Fibroblast of skin of scalp (primary cell): ENCODE measurements around the gene QRICH2.
"Not testable (repeated sequence)": the region's sequence is repeated elsewhere in the genome, so short reads cannot be mapped to it uniquely, and the experiment has no call there.

ENCODE experiments used
- DNase-seq: peaks from one replicate; pipeline ENCODE4 v3.0.0-alpha.2; 2013

The QRICH2 gene

DNA sequence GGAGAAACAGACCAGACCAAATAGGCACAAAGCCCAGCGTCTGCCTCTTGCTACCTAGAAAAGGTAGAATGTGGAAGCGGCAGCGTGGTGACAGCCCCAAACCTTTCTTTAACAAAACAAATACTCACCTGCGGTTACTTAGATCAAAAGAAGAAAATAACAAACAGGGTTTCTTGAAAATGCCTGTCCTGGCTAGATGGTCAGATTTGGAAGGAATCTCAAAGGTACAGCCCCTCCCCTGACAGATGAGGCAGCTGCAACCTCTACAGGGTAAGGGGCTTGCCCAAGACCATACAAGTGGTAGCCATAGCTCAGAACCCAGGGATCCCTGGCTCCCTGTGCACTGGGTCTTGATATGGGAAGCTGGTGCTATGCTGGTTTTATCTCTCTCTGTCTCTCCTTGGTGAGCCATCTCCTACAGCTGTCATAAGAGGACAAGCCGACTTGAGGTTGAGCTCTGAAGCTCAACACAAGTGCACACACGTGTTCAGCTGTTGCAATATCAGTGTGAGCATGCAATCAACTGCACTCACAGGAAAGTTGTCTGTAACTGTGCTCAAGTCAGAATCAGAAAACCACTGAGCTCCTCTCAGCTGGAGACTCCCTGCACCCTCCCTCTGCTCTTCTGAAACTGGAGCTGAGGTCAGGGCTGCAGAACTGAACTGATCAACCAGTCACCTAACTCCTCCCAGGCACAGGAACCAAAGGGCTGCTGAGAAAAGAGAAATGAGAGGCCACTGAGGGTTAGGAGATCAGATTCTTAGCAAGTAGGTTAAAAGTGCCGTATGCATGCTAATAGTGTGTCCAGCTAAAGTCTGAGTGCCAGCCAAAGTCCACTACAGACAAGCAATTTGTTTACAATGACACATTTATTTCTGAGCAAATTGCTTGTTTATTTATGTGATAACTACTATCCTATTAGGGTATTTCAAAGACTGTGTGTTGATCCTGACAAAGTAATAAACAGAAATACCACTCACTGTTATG, 61.7 kb downstream of the QRICH2 start:
- peak; percentile 35 for DNase-seq

DNA sequence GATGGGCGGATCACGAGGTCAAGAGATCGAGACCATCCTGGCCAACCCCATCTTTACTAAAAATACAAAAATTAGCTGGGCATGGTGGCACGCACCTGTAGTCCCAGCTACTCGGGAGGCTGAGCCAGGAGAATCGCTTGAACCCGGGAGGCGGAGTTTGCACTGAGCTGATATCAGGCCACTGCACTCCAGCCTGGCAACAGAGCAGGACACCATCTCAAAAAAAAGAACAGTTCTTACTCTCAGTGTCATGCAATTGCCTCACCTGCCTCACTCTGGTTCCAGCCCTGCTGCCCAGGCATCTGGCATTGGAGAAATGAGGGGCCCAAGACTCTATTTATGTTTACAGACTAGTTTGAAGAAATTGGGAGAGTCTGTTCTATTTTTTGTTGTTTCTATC, 63.4 kb downstream of the QRICH2 start:
- DNase-seq: not testable (repeated sequence)

DNA sequence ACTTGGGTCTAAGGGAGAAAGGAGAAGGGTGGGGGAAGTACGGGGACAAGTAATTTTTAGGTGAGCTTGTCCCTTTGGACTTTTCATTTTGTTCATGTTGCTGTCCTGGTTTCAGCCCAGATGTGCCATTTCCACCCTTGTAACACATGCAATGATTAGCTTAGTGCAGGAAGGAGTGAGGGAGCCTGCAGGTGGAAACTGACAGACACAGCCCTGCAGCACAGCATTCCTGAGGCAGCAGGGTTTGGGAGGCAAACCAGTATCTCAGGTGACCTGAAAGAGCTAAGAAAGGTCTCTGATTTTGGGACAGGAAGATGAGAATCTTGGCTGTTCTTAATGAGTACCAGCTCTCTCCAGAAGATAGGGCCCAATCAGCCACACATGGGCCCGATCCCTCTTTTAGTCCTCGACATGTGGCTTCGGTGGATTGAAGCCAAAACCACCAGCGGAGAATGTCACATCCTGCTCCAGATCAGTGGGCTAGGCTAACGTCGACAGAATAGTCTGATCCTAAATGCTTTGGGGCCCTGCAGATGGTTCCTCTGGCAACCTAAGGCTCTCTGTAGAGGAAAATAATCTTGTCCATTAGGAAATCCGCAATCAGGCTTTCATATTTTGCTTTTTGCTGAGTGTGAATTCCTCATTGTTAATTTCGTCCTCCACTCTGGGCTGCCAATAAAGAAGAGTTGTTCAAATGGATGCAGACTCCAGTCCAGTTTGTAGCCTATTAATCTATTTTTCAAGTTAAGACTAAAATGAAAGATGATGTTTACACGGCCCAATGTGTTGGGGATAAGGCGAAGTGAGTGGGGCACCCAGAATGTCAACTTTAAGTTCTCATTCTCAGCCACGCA, 64.0 kb downstream of the QRICH2 start:
- peak; percentile 34 for DNase-seq

DNA sequence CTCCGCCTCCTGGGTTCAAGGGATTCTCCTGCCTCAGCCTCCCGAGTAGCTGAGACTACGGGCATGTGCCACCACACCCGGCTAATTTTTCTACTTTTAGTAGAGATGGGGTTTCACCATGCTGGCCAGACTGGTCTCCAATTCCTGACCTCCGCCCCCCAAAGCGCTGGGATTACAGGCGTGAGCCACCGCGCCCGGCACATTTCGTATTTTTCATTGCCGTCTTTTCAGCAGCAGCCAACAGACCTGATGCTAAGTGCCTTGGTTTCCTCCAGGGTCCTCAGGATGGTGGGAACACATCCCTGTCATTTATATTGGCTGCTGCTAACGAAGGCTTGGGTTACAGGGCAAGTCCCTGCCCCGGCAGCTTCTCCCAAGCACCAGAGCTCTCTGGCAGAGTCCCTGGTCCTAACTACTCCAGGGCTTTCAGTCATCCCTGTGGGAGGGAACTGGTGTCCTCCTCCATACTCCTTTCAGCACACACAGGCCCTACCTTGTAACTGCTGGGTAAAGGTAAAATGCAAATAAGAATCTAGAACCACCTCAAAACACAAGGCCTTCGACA, 66.3 kb downstream of the QRICH2 start:
- no peak for DNase-seq

DNA sequence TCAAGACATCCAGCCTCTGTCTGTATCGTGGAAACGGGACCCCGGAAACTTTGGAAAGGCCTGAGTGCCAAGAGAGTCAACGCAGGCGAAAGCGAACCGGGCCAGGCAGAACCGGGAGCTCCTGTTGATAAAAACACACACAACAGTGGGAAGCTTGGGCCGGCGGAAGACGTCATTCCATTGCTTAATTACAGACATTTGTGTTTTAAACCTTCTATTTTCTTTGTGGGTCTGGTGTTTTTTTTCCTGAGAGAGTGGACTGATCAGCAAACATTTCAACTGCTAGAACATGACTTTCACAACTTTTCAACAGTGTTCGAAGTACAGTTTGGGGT, 66.9 kb downstream of the QRICH2 start:
- DNase-seq: no peak

DNA sequence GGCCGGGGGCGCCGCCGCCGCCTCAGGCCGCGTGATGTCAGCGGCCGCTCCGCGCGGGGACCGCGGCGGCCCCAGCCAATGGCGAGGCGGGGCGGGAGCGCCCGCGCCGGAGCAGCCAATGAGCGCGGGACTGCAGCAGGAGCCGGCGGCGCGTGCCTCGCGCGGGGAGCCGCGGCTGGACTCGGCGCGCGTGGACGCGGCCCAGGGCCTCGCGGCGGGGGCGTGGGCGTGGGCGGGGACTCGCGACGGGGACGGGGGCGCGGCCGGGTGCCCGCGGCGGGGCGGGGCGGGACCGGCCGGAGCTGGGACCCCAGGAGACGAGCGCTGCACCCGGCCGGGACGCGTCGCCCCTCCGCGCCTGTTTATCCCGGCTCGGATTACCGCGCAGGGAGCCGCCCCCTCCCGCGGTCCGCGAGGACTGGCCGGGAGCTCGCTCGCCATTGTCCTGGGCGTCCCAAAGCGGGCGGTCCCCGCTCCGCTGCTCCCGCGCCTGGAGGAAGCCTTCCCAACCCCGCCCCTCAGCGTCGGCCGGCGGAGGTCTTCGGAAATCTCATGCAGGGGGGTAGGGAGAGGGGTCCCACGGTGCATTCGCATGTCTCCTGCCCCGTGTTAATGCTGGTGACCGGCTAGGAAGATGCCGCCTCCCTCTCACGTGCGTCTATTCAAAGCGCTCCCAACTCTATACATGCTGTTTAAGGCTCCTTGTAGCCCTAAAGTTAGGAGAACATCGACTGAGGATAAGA, 67.4 kb downstream of the QRICH2 start, which contains the start of gene RNF157:
TSS of gene RNF157 (minus strand) at position 33 of the 743 bp plus-strand sequence. CDS start 253 bp downstream, outside the sequence.
- DNase-seq: peak; percentile 42

DNA sequence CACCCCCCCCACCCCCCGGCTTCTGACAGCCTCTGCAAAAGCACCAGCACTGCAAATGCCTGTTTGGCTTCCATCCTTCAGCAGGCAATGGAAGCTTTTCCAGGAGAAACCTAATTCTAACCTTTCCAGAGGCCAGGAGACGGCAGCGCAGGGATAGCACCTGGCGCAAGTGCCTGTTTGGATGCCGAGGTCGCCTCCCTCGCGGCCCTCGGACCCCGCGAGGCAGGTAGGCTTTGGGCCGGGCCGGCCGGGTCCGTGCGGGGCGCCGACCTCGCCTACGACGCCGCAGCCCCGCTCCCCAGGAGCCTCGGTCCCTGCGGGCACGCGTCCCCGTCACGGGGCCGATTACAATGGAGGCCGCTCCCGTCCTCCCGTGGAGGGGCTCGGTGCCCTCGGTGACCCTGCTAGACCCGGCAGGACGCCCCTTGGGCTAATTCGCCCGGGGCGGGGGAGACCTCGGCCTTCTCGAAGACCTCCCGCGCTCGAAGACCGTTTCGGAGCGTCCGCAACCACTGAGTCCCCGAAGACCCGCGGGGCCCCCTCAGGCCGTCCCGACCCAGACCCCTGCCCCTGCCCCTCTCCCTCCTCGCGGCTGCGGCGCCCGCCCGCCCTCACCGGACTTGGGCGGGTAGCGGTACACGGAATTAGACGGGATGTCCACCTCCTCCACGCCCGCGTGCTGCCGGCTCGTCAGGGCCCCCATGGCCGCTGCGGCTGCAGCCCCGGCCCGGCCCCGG, 68.4 kb downstream of the QRICH2 start:
- DNase-seq: no peak

DNA sequence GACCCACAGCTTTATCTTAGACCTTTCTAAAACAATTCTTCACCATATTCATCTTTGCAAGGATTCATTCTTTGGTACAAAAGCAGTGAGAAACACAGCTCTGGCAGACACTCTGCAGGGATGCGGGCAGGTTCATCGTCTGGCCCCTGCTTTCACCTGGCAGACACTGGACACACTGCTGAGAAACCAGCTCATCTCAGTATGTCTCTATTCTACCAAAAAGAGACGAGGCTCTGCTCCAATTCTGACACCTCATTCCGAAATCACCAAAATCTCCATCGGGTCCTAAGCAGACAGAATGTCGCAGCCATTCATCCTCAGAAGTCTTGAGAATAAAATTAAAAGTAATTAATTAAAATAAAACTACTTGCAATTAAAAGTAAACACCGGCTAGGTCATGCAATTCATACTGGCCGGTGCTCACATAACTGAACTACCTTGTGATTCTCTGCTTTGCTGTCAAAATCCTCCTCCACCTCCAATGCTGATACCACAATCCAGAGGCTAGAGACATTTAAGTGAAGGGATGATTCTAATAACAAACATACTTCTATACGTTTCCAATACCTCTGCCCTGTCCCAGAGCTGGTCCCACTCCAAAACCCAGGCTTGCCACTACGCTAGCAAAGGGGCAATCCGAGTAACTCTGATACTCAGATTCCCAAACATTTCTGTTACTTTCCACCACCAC, 69.1 kb downstream of the QRICH2 start:
- no peak for DNase-seq

DNA sequence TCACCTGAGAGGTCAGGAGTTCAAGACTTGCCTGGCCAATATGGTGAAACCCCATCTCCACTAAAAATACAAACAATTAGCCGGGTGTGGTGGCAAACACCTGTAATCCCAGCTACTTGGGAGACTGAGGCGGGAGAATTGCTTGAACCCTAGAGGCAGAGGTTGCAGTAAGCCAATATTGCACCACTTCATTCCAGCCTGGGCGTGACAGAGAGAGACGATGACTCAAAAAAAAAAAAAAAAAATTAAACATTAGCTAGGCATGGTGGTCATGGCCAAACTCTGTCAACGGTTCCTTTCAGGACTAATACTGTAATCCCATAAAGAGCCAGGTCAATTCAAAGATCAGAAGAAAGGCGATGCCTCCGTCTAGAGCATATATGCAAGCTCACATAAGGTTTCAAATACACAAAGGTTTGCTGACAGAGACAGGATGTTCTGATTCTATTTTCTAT, 70.2 kb downstream of the QRICH2 start:
- DNase-seq: no peak

DNA sequence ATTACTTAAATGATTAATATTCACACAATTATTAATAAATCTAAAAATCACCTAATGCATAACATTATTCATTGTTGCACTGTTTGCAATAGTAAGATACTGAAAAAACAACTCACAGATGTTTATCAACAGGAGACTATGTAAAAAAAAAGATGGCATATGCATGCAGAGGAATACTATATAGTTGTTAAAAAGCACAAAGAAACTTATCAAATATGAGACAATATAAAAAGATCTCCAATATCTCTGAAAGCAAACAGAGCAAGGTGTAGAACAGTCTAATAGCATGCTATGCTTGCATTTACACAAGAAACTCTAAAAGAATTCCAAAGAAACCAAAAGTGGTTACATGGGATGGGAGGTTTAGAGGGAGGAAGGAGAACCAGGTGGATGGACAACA, 71.5 kb downstream of the QRICH2 start:
- no peak for DNase-seq

DNA sequence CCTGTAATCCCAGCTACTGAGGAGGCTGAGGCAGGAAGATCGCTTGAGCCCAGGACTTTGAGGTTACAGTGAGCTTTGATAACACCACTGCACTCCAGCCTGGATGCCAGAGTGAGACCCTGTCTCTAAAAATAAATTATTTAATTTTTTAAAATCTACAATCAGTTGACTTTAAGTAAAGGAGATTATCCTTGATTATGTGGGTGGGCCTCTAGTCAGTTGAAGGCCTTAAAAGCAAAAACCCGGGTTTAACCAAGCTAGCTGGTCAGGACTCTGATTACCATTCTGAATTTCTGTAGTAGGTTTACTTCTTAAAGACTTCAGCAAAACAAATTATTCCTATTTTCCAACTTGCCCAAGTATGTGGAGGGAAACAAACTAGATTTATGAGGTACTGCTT, 72.2 kb downstream of the QRICH2 start:
- DNase-seq: no peak

DNA sequence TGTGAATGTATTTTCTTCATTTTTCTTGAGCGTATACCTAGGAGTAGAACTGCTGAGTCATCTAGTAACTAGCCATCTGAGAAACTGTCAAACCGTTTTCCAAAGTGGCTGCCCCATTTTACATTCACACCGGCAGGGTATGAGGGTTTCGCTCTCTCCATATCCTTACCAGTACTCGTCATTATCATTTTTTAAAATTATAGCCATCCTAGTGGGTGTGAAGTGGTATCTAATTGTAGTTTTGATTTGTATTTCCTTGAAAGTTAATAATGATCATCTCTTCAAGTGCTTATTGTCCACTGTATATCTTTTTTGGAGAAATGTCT, 73.8 kb downstream of the QRICH2 start:
- DNase-seq: peak; percentile 8

DNA sequence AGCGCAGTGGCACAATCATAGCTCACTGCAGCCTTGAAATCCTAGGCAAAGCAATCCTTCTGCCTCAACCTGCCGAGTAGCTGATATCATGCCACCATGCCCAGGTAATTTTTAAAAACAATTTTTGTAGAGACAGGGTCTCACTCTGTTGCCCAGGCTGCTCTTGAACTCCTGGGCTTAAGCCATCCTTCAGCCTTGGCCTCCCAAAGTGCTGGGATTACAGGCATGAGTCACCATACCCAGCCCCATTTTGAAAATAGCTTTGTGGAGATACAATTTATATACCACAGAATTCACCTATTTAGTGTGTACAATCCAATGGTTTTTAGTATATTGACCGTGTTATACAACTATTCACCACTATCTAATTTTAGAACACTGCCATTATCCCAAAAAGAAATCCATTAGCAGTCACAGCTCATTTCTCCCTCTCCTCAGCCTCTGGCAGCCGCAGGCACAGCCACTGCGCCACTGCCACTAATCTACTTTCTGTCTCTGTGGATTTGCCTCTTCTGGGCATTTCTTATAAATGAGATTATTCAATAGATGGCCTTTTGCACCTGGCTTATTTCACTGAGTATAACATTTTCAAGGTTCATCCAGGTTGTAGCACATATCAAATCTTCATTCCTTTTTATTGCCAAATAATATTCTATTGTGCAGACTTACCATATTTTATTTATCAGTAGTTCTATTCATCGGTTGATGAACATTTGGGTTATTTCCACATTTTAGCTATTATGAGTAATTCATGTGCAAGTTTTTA, 74.3 kb downstream of the QRICH2 start:
- DNase-seq: no peak

DNA sequence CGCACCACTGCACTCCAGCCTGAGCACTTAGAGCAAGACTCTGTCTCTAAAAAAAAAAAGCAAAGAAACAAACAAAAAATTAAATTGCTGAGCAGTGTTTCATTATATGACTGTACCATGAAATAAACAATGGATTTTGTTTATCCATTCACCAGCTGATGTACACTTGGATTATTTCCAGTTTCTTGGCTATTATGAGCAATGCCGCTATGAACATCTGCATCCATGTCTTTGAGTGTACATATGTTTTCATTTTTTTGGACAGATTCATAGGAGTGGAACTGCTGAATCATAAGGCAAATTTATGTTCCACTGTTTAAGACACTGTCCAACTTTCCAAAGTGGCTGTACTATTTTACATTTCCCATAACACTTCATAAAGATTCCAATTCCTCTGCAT, 75.7 kb downstream of the QRICH2 start:
- peak; percentile 89 for DNase-seq

DNA sequence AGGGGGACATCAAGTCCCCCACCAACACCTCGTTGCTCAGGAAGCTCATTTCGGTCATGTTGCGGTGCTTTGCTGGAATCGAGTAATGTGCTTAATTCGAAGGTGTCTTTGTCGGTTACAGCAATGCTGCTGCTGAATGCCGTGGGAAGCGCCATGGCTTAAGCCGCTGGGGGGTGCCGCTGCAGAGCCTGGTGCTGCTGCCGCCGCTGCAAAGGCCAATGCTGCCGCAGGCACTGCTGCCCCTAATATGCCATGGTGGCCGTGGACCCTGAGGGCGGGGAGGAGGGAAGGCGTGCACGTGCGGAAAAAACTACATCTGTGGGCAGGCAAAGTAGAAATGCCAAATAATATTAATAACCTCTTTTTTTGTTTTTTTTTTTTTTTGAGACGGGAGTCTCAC, 81.3 kb downstream of the QRICH2 start:
- not testable (repeated sequence) for DNase-seq

DNA sequence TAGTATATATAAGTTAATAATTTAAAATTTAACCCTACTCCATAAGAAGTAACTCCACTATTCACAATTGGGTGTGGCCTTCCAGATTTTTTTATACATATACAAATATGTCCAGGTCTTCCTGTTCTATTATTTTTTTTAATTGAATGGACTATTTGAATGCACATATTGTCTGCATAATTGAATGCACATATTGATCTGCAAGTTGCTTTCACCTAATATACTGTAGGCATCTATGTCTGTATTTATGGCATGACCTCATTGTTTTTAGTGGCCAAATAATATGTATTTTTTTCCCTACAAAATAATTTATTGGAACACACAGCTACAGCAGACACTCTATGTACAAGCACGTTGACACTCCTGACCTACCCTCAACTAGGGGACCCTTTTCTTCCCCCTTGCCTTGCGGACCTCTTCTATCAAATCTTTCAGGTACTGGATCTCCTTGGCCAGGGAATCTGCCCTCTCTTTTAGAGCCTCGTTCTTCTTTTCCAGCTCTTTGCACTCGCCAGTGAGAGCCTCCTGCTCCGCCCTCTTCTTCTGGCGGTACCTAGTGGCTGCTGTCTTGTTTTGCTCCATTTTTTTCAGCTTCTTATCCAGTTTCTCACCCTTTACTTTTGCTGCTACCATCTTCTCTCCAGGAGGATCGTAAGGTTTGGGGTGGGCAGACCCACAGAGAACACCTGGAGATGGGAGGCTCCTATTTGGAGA, 82.5 kb downstream of the QRICH2 start:
- DNase-seq: not testable (repeated sequence)
